ENCODE measurements around the gene KCTD10.
"Not testable (repeated sequence)": the region's sequence is repeated elsewhere in the genome, so short reads cannot be mapped to it uniquely, and the experiment has no call there.

The KCTD10 gene

DNA sequence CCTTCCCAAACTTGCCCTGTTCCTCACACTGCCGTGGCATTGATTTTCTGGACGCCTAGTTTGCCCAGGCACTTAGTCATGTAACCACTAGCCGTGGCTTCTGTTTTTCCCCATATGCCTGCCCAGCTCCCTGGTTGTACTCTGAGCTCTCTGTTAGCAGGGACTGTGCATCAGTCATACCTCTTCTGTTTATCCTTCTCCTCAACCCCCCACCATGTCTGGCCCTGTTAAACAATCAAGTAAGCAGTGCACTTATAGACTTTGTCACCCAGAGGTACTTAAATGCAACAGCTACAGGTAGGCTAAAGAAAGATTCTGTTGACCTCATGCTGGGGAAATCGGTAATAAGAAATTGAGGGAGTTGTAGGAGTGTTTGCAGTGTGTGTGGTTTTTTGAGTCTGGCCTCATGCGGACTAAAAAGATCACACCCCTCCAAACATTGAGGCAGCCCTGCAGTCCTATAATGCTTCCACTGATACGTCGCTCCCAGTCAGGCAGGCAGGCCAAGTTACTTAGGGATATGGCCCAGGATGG lies 17.3 kb upstream of the KCTD10 start:
- DNase-seq (ENCODE audit: low spot score): no peak

DNA sequence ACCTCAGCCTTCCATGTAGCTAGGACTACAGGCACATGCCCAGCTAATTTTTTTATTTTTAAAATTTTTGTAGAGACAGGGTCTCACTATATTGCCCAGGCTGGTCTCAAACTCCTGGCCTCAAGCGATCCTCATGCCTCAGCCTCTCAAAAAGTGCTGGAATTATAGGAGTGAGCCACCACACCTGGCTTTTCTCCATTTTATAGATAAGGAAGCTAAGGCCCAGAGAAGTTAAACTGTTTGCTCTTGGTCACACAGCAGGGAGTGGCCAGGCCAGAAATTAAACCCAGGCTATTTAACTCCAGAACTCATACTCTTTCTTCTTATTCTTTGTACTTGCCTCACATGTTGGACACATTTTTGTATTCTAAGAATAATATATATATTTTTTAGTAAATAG lies 16.8 kb upstream of the KCTD10 start:
- DNase-seq (ENCODE audit: low spot score): no peak

DNA sequence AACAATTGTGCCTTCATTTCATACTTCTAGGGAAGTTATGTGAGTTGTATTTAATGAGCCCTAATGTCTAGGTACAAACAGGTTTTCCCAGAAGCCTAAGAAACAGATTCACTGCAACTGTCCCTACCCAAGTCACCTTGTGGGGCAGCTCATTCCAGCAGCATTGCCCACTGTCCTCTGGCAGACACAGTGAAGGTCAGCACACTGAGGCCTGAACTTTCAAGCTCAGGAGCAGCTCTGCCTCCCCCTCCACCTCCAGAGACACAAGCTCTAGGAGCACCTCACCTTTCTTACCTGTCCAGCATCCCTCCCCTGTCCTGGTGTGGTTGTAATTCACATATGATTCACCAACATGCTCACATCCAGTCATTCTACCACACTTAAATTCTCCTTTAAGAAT lies 16.0 kb upstream of the KCTD10 start:
- no peak for DNase-seq (ENCODE audit: low spot score)

DNA sequence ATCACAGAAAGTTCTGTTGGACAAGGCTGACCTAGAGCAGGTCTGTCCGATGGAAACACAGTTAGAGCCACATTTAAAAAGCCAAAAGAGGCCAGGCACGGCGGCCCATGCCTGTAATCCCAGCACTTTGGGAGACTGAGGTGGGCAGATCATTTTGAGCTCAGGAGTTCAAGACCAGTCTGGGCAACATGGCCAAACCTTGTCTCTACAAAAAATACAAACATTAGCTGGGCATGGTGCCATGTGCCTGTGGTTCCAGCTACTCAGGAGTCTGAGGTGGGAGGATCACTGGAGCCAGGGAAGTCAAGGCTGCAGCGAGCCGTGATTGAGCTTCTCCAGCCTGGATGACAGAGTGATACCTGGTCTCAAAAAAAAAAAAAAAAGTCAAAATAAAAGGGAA lies 15.3 kb upstream of the KCTD10 start:
- DNase-seq (ENCODE audit: low spot score): no peak

DNA sequence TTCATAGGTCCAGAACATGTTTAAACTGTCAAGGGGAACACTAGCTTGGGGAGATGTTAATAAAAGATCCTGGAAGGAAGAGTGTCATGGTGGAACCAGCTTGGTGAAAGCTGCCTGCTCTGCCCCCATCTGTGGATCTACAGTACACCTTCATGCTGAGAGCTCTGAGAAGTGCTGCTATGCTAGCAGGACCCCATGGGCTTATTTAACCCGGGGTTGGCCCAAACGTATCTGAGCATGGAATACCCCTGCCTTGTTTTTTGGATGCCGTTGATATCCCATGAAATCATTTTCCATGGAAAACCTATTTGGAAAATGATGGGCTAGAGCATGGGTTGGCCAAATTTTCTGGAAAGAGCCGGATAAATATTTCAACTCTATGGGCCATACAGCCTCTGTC lies 14.6 kb upstream of the KCTD10 start:
- no peak for DNase-seq (ENCODE audit: low spot score)

DNA sequence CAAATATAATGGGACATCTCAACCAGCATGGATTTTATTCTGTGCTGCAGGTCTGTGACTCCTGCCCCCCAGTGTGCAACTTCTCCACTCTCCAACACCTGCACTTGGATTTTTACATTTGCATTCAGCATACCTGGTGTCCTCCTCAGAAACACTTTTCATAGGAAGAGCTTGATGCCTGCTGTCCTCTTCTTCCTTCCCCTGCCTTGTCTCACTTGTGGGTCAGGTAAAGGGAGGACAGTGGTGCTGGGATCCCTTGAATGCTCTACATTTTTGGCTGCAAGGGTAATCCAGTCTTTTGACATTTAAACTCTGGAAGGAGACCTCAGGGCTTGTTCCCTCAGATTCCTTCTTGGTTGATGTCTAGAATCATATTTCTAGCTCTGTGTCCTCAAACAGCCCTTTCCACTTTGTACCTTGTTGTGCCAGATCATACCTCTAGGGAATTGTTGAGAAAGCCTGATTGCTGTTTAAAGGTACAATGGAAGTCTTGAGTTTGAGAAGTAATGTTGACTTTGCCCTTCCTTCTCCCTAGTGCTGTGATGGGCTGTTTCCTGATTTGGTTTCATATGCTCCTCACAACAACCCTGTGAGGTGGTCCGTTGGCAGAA lies 13.0 kb upstream of the KCTD10 start:
- DNase-seq (ENCODE audit: low spot score): no peak

DNA sequence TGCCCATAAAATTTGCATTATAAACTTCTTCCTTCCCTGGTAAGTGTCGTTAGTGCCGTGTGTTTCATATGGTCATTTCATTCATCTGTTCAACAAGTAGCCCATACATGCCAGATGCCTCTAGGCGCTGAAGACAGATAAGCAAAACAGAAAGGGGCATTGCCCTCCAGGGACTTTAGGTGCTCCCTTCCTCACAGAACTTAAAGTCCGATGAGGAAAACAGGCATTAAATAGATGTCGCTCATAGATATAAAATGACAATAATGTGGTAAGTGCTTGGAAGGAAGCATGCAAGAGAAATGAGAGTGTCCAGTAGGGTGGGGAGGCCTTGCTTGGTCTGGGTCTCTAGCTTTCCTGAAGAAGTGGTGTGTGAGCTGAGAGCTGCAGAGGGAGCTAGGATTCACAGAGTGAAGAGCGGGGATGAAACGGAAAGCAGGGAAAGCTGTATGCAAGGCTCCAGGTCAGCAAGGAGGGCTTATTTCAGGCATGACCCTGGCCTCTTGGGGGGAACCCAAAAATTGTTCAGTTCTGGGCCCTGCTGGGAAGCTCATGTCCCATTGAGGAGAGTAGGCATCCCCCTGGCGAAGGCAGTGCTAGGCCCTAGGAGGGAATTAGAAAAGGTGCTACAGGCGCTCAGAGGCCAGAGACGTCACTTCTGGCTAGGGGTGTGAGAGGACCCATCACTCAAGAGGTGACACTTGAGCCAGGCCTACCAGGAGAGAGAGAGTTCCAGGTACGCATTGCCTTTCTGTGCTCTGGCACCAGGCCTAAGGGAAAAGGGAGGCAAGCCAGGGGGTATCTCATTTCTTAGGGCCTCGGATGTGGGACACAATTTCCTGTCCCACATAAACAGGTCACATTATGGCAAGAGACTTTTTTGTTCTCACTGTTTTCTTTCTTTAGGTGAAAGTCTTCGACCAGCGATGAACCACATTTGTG lies 12.2 kb upstream of the KCTD10 start:
- DNase-seq (ENCODE audit: low spot score): no peak

DNA sequence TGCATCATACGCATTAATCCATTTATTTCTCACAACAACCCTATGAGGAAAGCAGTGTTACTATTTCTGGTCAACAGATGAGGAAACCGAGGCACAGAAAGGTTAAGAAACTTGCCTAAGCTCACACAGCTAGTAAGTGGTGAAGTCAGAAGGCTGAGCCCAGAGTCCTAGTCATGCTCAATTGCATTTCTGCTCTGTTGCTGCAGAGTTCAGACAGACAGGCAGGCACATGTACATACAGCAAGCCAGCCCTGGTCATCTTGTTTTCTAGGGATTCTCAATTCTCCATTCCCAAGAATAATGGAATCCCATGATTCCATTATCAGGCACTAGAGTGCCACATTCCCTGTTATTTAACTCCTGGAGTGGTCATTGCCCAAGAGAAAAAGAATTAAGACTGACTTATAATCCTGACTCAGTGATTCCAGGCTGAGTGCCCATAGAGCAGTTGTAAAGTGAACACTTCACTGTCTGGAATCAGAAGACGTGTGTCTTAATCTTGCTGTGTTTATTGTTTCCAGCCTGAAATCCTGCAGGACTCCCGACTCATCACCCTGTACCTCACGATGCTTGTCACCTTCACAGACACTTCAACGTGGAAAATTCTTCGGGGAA lies 11.1 kb upstream of the KCTD10 start:
- DNase-seq (ENCODE audit: low spot score): no peak

DNA sequence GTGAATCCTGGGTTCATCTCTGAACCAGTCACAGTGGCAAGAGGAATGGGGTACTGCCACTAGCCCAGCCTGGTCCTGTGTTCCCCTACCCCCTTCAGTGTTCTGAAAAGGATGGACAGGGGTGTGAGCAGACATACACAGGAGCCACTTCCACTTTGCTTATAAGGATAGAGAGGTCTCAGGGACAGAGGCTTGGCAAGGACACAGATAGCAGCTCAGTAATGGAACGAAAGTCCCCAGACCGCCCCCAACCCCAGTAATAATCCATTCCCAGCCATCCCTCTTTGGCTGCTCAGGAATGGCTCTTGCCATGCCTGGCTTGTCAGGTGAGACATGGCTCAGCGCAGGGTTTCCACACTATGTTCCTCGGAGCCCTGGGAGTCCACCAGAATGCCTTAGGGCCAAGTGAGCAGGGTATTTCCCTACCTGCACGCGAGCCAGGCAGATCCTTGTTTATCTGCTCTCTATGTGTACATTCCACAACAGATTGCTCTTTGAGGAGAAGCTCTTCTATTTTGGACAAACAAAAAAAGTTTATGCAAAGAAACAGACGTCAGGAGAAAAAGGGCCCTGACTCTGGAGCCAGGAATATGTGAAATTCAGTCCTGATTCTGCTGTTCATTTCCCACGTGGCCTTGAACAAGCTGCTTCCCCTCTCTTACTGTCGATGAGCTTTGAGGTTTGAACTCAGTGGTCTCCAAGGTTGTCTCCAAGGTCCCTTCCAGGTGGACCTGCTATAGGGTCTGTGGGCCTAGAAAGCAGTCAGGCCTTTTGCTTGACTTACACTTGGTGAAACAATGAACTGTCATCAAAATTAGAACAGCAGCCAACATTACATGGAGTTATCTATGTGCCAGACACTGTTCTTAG lies 10.3 kb upstream of the KCTD10 start:
- no peak for DNase-seq (ENCODE audit: low spot score)

DNA sequence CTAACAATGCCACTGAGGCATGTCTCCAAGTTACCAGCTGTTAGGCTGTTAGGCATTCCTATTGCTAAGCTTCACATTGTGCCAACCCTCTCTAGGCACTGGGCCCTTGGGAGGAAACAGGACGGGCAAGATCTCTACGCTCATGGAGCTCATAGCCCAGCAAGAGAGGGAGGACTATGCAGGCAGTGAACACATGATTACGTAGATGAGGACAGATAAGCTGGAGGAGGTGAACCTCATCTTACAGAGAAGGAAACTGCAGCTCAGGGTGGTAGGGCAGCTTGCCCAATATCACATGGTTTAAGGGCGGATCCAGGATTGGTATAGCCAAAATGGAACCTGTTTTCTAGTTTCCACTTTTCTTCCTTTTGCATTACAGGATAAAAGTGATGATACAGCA lies 8.1 kb upstream of the KCTD10 start:
- DNase-seq (ENCODE audit: low spot score): no peak

DNA sequence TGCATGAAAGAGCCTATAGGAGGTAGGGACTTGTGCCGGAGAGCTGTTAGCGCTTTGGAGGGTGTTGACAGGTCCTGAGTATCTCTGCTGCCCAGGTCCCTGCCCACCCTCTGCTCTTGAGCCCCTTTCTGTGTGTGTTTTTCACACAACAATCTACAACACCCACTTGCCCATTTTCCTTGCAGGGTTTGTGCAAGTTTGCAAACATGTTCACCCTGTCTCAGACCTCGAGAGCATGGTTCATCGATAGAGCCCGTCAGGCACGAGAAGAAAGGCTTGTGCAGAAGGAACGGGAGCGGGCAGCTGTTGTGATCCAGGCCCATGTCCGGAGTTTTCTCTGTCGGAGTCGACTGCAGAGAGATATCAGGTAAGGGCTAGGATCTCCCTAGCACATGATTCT lies 6.2 kb upstream of the KCTD10 start:
- DNase-seq (ENCODE audit: low spot score): no peak

DNA sequence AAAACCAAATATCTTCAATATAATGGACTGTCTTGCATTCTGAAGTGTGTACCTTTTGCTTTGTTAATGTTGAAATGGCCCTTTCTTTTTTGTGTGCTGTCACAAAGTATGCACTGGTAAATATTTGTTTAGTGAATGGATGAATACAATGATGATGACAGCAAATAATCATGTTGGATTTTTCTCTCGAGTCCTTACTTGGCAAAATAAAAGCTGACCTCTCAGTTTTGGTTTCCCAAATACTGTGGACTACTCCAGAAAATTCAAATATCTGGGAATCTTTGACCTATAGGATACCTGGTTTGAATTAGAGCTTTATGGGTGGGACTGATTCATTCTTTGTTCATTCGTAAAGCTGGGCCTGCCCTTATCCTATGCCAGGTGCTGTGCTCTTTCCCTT lies 5.8 kb upstream of the KCTD10 start:
- no peak for DNase-seq (ENCODE audit: low spot score)

DNA sequence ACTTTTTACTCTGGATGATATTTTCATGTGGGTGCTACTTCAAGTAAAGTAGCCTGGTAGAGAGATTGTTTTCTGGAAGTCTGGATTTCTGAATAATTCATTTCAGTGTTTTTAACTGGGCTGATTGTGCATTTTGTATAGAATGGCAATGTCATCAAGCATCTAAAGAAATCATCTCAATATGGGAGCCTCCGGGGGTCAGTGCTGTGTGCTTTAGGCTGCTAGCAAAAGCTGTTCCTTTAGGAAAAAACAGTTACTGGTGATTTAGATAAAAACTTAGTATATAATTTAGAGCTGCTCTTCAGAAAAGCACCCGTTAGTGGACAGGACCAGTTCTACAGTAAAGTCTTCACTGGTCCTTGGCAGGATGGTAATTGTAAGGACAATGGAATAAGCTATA lies 5.4 kb upstream of the KCTD10 start:
- DNase-seq (ENCODE audit: low spot score): no peak

DNA sequence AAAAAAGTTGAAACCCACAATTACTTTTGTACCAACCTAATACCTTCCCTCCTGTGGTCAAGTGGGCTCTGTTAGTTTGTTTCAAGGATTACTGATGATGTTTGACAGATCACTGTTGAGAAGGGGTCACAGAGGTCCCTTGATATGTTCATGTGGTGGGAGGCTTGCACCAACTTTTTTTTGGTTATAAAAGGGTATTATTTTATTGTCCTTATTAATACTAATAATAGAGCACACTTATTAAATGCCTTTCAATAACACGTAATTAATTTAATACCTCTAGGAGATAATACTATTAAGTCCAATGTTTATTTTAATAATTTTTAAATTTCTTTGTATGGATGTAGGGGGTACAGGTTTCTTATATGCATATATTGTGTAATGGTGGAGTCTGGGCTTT lies 4.8 kb upstream of the KCTD10 start:
- DNase-seq (ENCODE audit: low spot score): no peak

DNA sequence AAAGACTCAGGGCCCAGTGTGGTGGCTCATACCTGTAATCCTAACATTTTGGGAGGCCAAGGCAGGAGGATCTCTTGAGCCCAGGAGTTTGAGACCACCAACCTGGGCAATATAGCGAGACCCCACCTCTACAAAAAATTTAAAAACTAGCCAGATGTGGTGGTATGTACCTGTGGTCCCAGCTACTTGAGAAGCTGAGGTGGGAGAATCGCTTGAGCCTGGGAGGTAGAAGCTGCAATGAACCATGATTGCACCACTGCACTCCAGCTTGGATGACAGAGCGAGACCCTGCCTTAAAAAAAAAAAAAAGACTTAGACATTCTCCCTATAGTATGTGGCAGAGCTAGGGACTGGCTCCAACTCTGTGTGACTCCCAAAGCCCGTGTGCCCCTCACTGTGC lies 3.3 kb upstream of the KCTD10 start:
- no peak for DNase-seq (ENCODE audit: low spot score)

DNA sequence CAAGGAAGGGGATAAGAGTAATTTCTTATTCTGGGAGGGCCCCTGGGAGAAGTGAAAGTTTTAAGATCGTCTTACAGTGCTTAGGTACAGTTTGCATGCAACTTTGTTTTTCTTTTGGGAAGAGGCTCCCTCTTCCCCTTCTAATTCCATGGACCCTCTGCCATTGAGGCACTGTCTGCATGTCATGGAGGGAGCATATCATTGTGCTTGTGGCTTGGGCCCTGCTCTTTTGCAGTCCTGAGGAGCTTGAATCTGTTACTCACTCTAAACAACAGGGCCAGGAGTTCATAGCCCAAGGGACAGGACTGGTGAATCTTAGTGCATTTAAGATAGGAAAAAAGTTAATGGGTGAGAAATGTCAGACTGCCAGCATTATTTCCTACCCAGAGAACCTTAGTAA lies 2.7 kb upstream of the KCTD10 start:
- DNase-seq (ENCODE audit: low spot score): no peak

DNA sequence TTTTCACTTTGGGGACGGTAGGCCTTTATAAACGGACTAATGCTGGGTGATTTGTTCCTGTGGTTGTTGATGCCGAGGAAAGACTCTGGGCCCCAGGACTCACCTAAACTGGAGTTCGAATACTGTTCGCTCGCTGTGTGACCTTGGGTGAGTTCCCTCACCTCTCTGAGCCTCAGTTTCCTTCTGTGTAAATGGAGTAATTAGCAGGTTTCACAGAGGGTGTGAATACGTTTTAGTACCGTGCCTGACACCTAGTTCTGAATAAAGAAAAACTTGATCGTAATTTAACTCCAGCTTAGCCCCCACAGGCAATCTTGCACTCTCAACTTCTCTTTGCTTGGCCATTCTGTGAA lies 839 bp upstream of the KCTD10 start:
- no peak for DNase-seq (ENCODE audit: low spot score)

DNA sequence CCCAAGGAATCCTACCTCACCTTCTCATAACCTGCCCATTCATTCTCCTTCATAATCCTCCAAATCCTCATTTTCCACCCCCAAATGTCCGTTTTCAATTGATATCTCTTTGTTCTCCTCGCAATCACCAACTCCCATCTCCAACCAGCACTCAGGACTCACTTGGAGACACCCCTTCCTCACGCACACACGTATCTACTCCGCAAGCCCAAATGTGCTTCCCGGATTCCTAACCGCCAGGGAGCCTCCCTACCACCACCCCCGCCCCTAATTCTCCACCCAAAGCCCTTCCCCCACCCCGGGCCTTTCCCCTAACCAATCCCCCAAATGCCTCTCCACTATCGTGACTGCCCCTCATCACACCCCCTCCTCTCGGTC lies 304 bp downstream of the KCTD10 start:
- DNase-seq (ENCODE audit: low spot score): no peak

DNA sequence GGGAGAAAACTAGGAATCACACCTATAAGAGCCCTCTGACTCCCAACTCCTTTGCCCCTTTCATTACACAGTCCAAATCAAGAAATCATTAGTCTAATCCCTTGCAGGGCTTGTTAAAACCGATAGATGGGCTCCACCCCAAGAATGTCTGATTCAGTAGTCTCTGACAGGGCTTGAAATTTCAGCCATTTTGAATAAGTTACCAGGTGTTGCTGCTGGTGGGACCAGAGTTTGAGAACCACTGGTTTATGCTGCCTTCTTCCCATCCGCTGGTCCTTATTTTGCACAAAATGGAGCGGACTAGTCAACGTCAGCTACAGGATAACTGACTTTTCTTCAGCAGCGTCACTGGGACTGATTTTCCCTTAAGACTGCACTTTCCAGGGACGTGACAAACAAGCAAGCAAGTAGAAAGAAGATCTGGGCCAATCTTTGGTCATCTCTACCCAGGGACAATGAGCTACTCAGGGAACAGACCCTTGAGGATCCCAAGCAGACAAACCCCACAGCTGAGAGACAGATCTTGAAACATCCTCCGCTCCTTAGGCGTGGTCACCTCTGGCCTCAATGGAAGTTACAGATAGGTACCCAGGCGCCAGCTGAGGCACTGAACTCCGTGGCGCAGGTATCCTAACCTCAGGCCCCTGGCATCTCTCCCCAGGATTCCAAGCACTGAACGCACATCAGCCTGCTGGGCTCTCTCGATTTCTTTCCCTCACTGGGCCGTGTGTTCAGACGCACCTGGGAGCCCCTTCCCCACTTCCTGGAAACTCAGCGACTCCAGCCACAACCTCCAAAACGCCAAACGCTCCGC lies 900 bp downstream of the KCTD10 start:
- no peak for DNase-seq (ENCODE audit: low spot score)

DNA sequence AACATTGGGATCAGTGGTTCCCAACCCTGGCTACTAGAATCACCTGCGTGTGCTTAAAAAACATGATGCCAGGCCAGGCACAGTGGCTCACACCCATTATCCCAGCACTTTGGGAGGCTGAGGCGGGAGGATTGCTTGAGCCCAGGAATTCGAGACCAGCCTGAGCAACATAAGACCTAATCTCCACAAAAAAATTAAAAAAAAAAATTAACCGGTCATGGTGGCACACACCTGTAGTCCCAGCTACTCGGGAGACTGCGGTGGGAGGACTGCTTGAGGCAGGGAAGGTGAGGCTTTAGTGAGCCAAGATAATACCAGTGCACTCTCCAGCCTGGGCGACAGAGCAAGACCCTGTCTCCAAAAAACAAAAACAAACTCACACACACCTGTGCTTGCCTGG lies 2.0 kb downstream of the KCTD10 start:
- DNase-seq (ENCODE audit: low spot score): no peak

DNA sequence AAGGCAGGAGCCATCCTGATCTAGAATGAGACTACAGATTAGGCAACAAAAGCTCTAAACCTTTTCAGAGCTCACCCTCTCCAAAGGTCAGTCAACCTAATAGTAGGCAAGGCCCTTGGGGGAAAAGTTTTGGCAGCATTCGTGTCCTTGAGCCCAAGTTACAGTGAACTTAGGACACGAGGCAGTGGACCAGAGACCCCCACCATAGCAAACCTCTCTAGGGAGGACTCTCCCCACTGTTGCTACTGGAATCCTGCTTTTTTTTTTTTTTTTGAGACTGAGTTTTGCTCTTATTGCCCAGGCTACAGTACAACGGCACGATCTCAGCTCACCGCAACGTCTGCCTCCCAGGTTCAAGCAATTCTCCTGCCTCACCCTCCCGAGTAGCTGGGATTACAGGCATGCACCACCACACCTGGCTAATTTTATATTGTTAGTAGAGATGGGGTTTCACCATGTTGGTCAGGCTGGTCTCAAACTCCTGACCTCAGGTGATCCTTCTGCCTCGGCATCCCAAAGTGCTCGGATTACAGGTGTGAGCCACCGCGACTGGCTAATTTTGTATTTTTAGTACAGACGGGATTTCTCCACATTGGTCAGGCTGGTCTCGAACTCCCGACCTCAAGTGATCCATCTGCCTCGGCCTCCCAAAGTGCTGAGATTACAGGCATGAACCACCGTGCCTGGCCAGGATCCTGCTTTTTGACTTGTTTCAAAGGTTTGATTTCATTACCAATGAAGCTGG lies 3.4 kb downstream of the KCTD10 start:
- DNase-seq (ENCODE audit: low spot score): not testable (repeated sequence)
